Right lobe of liver (tissue), 6 donors: ENCODE measurements around the gene PRKAG2. TPM values are rescaled to one million over a fixed set of nuclear protein-coding genes. Genes with fewer than 3 reads are reported as not detected.

Experiments
- ATAC-seq, 4 donors: fragments of 200-7000 bp; cut with Tn5 transposase; one replicate each; pipeline ENCODE4 v1.9.1; 2020; ENCODE audit warnings: mild to moderate bottlenecking in 4 of 4, moderate library complexity in 4 of 4
- DNase-seq, 3 donors: peaks; one replicate each; pipeline ENCODE4 v3.0.0-alpha.2; 2020
- H3K27ac ChIP-seq, 3 donors: fragments of 200-600 bp; one replicate each; pipeline ENCODE4 v1.8.0; 2022
- H3K27me3 ChIP-seq, 2 donors: fragments of 200-600 bp; one replicate each; pipeline ENCODE4 v1.8.0; 2022
- H3K36me3 ChIP-seq, 4 donors: fragments of 200-600 bp; sonication (generic) in 1 of 4; one replicate each; pipeline versions ENCODE4 v1.5.1 to v1.8.0; 2017 to 2022; ENCODE audit warnings: control low read depth in 1 of 4
- H3K4me1 ChIP-seq, 4 donors: fragments of 200-600 bp; sonication (generic) in 1 of 4; one replicate each; pipeline versions ENCODE4 v1.5.1 to v1.8.0; 2017 to 2022; ENCODE audit warnings: control low read depth in 1 of 4
- H3K4me3 ChIP-seq, 3 donors: fragments of 200-600 bp; one replicate each; pipeline ENCODE4 v1.8.0; 2022
- H3K9me3 ChIP-seq, 4 donors: fragments of 200-600 bp; sonication (generic) in 1 of 4; one replicate each; pipeline versions ENCODE4 v1.5.1 to v1.8.0; 2017 to 2022; ENCODE audit warnings: control low read depth in 1 of 4
- CTCF ChIP-seq, 4 donors: fragments of 200-600 bp in 3 of 4; fragments of 450-650 bp in 1 of 4; IDR thresholded peaks; one replicate each; pipeline versions ENCODE4 v1.5.1 to v1.8.0; 2016 to 2022; ENCODE audit warnings: antibody characterized with exemption in 4 of 4, mild to moderate bottlenecking in 2 of 4
- POLR2A ChIP-seq: fragments of 450-650 bp; IDR thresholded peaks from one replicate; pipeline ENCODE4 v1.6.1; 2017; ENCODE audit warnings: antibody characterized with exemption, mild to moderate bottlenecking
- WGBS: methylation state at CpG from one replicate; pipeline ENCODE4 v1.1.6; 2018; ENCODE audit warnings: low coverage, low lambda C conversion rate; ENCODE audit not compliant: insufficient coverage; ENCODE audit errors: missing lambda C conversion rate; 5-methylcytosine and 5-hydroxymethylcytosine counted together
- intact Hi-C, 2 donors: fragments of 100-400 bp; cut with DNase I; formaldehyde crosslinking; loops; one replicate each; pipeline versions ENCODE4 v1.11.2 to v1.14.1; 2022
- total RNA-seq, 6 experiments: library from RNA; depleted of rRNA in 2 of 6; stranded (reverse); fragments of >200 nt in 2 of 6; fragmentation: NEBNext Ultra II Directional in 3 of 6; extraction: Animal tissue kit (Norgen Biotek cat#: 25700) in 3 of 6; gene quantifications; one replicate each; pipeline versions ENCODE4 v1.1.0 to v1.2.4, GENCODE V29; 2016 to 2023
- donor health status: DM: no; HTN: yes; CAD: no.
- donor health status: DM: no; HTN: no; CAD: no.
- donor health status: DM: no; HTN: no; CAD: no.
- donor health status: DM: no; HTN: yes; CAD: no.
- donor health status: DM: no; HTN: yes; CAD: no.

Gene PRKAG2
- total RNA-seq, 6 experiments from 2014 or later = 20.6 to 63.6 (median 29.5) TPM

DNA sequence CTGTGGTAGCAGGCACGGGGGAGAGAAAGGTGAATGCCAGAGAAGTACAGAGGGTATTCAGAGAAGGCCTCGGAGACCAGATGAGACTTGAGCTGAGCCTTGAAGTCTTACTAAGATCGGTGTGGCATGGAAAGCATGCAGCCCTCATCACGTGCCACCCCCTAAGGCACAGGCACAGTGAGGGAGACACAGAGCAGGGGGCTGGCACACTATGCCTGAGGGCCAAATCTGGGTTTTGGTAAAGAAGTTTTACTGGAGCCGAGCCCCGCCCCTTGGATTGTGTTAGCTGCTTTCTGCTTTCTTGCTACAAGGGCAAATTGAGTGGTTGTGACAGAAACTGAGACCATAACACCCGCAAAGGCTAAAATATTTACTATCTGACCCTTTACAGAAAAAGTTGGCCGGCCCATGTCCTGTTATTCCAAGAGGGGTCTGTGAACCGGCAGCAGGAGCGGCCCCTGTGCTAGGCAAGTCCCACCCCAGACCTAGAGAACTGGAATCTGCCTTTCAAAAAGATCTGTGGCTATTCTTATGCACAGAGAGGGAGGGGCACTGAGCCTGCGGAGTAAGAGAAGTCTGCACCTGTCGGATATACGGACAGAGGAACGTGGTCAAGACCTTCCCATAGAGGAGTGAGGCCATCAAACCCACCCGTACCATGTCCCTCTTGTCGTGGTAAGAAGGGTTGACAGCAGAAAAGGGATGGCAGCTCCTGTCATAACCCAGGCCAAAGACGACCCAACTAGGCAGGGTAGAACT, 247.9 kb downstream of the PRKAG2 start:
- intact Hi-C loops = no loop called here
- peaks cover 0 to 11% (median 0%) of the 10 kb centered on the region in 4 donors for H3K4me1 ChIP-seq
- DNase-seq (peak in 1 of 3 donors; percentile 17), ATAC-seq (no peak)
- H3K4me3 ChIP-seq = no peak overlapping the region
- H3K36me3 ChIP-seq = peaks cover 0 to 5% (median 0%) of the 10 kb centered on the region in 4 donors
- no peak for TF ChIP-seq CTCF (IDR thresholded peaks at IDR 0.05)
- TF ChIP-seq POLR2A = no peak
- H3K9me3 ChIP-seq = no peaks in the 10 kb centered on the region
- 90% methylated on average over 11 of the region's 17 CpGs for WGBS
- H3K27me3 ChIP-seq = no peaks in the 10 kb centered on the region
- H3K27ac ChIP-seq = no peak overlapping the region

- WGBS = 40% methylated on average over 10 of the region's 11 CpGs
- DNase-seq (peak in 2 of 3 donors; percentile 38 to 58), ATAC-seq (peak; percentile 82 to 93 (median 87))
- no peak overlapping the region for H3K4me3 ChIP-seq
- no peaks in the 10 kb centered on the region for H3K9me3 ChIP-seq
- H3K36me3 ChIP-seq = peaks cover 0 to 5% (median 0%) of the 10 kb centered on the region in 4 donors
- H3K27me3 ChIP-seq = no peaks in the 10 kb centered on the region
- TF ChIP-seq CTCF (IDR thresholded peaks at IDR 0.05) (peak; percentile 46 to 60 (median 52)), POLR2A (no peak)
- peak overlapping the region in 1 of 3 donors; percentile 5 for H3K27ac ChIP-seq
- intact Hi-C loops = no loop called here
- peaks cover 0 to 11% (median 0%) of the 10 kb centered on the region in 4 donors for H3K4me1 ChIP-seq
Measured at GRCh38 chr7:151626422-151627115, 250.3 kb downstream of the PRKAG2 start.

DNA sequence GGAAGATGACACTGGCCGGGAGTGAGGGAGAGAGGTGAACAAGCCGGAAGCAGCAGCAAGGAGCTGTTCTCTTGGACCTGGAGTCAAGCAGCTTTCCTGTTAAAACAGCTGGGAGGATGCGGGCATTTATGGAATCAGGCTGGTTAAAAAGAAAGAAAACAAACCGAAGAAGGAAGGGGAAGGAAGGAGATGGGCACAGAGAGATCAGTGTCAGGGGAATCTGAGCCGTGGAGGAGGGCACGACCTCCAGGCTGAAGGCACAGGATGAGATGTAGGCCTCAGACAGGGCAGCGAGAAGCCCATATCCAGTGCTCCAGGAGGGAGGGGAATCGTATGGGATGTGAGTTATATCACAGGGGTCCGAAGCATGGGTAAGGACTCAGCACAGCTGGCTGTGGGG, 251.3 kb downstream of the PRKAG2 start:
- 77% methylated on average over 6 of the region's 9 CpGs for WGBS
- intact Hi-C loops = no loop called here
- Histone ChIP-seq H3K36me3 (peaks cover 0 to 5% (median 0%) of the 10 kb centered on the region in 4 donors), H3K4me1 (peaks cover 0 to 1% (median 0%) of the 10 kb centered on the region in 4 donors), H3K4me3 (no peak overlapping the region), H3K27me3 (no peaks in the 10 kb centered on the region), H3K9me3 (no peaks in the 10 kb centered on the region), H3K27ac (no peak overlapping the region)
- ATAC-seq (peak in 1 of 4 donors; percentile 13), DNase-seq (peak in 1 of 3 donors; percentile 31)
- TF ChIP-seq CTCF (IDR thresholded peaks at IDR 0.05) = no peak
- no peak for TF ChIP-seq POLR2A

- no peak overlapping the region for H3K27ac ChIP-seq
- DNase-seq = peak in 1 of 3 donors; percentile 20
- H3K4me1 ChIP-seq = no peaks in the 10 kb centered on the region
- 87% methylated on average over 17 of the region's 18 CpGs for WGBS
- H3K4me3 ChIP-seq = no peak overlapping the region
- intact Hi-C loops = no loop called here
- ATAC-seq = no peak
- H3K27me3 ChIP-seq = no peaks in the 10 kb centered on the region
- H3K9me3 ChIP-seq = no peaks in the 10 kb centered on the region
- no peak for TF ChIP-seq CTCF (IDR thresholded peaks at IDR 0.05)
- TF ChIP-seq POLR2A = no peak
- peaks cover 0 to 5% (median 0%) of the 10 kb centered on the region in 4 donors for H3K36me3 ChIP-seq
Measured at GRCh38 chr7:151624246-151624928, 252.5 kb downstream of the PRKAG2 start.
